Hepatocyte (in vitro differentiated cells): ENCODE results near the gene BICDL1.

Source experiments
- CTCF ChIP-seq: fragments of 200-600 bp; sonication (generic); IDR thresholded peaks from 2 replicates; pipeline ENCODE4 v1.5.1; 2016; ENCODE audit warnings: antibody characterized with exemption, mild to moderate bottlenecking; ENCODE audit not compliant: poor library complexity
- EZH2 ChIP-seq: fragments of 200-600 bp; sonication (generic); IDR thresholded peaks from 2 replicates; pipeline ENCODE4 v1.6.1; 2016; ENCODE audit warnings: antibody characterized with exemption, mild to moderate bottlenecking, borderline replicate concordance
- EZH2phosphoT487 ChIP-seq: fragments of 200-600 bp; sonication (generic); IDR thresholded peaks from one replicate; pipeline ENCODE4 v1.6.1; 2018; ENCODE audit warnings: antibody characterized with exemption, mild to moderate bottlenecking, low read depth, moderate library complexity; ENCODE audit not compliant: unreplicated experiment, severe bottlenecking

GRCh38 chr12:120140603-120141002 is 151.6 kb downstream of the BICDL1 start:
- no peak for TF ChIP-seq CTCF
- no peak for TF ChIP-seq EZH2
- TF ChIP-seq EZH2phosphoT487, result no peak
